ENCODE data around the gene KPNA6.

- TF ChIP-seq CTCF (IDR thresholded peaks at IDR 0.05; ENCODE audit: insufficient read depth, low read length, poor library complexity, severe bottlenecking) (no peak), EZH2phosphoT487 (conservative IDR thresholded peaks at IDR 0.05; ENCODE audit: low read length) (no peak)
Measured at GRCh38 chr1:32182060-32182459, 74.2 kb downstream of the KPNA6 start.

Measured in SU-DHL-6 (cell line).